GM12878 (cell line): ENCODE data around the gene NPNT. TPM values are rescaled to one million over a fixed set of nuclear protein-coding genes. Genes with fewer than 3 reads are reported as not detected.

Source experiments
- ATAC-seq: fragments of 200-7000 bp; cut with Tn5 transposase; 3 replicates; pipeline ENCODE4 v1.9.1; 2020; ENCODE audit warnings: mild to moderate bottlenecking, moderate library complexity
- BruUV-seq: library from RNA; stranded (reverse); fragments of 400-500 nt; replicated peaks from 2 replicates; lab custom pipeline; 2021; lab: Mats Ljungman, UMichigan
- CTCF ChIA-PET: fragments of 300-600 bp; sonication (Branson Sonifier 250); formaldehyde crosslinking; extraction: SDS; loops from one replicate; lab custom pipeline; 2021; ENCODE audit warnings: inconsistent platforms; lab: Yijun Ruan, JAX
- POLR2A ChIA-PET: fragments of 350-600 bp; formaldehyde crosslinking; extraction: SDS; loops from one replicate; lab custom pipeline; 2021; ENCODE audit warnings: inconsistent platforms; lab: Charles Lee
- RAD21 ChIA-PET: fragments of 300-600 bp; sonication (Branson Sonifier 250); formaldehyde crosslinking; loops from one replicate; lab custom pipeline; 2023; ENCODE audit warnings: antibody characterized with exemption; ENCODE audit not compliant: unreplicated experiment; lab: Charles Lee
- SMC1A ChIA-PET: fragments of 300-600 bp; sonication (Branson Sonifier 250); formaldehyde crosslinking; loops from one replicate; lab custom pipeline; 2023; ENCODE audit not compliant: unreplicated experiment, uncharacterized antibody; lab: Charles Lee
- DNase-seq: peaks from one replicate; pipeline ENCODE4 v3.0.0-alpha.2; 2011; ENCODE audit warnings: low read depth, low spot score
- FAIRE-seq: peaks from 3 replicates; lab custom pipeline; 2011; peaks lifted over from hg19 to GRCh38; lab: Jason Lieb, UNC
- H2AFZ ChIP-seq: 2 replicates; pipeline ENCODE4 v1.6.0; 2011; ENCODE audit warnings: low read depth, low read length, control low read depth; ENCODE audit not compliant: control insufficient read depth
- H3K27ac ChIP-seq: 2 replicates; pipeline ENCODE4 v1.5.1; 2011; ENCODE audit warnings: control low read depth; ENCODE audit not compliant: control insufficient read depth, insufficient read depth
- H3K27me3 ChIP-seq, 2 experiments: replicated peaks in 1 of 2; 2 replicates each; pipeline versions ENCODE4 v1.6.0 to v1.6.1; 2011; ENCODE audit warnings: low read length in 1 of 2; ENCODE audit not compliant: control insufficient read depth in 2 of 2, insufficient read depth in 2 of 2
- H3K36me3 ChIP-seq, 2 experiments: 2 replicates each; pipeline ENCODE4 v1.5.1; 2011; ENCODE audit warnings: low read length in 1 of 2; ENCODE audit not compliant: control insufficient read depth in 2 of 2, insufficient read depth in 2 of 2
- H3K4me1 ChIP-seq: 2 replicates; pipeline ENCODE4 v1.6.1; 2011; ENCODE audit warnings: mild to moderate bottlenecking, low read length, moderate library complexity, mixed read lengths; ENCODE audit not compliant: control insufficient read depth, insufficient read depth
- H3K4me2 ChIP-seq: 2 replicates; pipeline ENCODE4 v1.6.0; 2011; ENCODE audit warnings: control low read depth; ENCODE audit not compliant: control insufficient read depth, insufficient read depth
- H3K4me3 ChIP-seq: fragments of 200-600 bp; sonication (generic); 2 replicates; pipeline ENCODE4 v1.5.1; 2016
- H3K79me2 ChIP-seq: 2 replicates; pipeline ENCODE4 v1.6.0; 2011; ENCODE audit warnings: low read length; ENCODE audit not compliant: control insufficient read depth, insufficient read depth
- H3K9ac ChIP-seq: 2 replicates; pipeline ENCODE4 v1.8.0; 2011; ENCODE audit warnings: low read length, control low read depth, mixed read lengths; ENCODE audit not compliant: control insufficient read depth, insufficient read depth
- H3K9me3 ChIP-seq: replicated peaks from 3 replicates; pipeline ENCODE4 v1.5.1; 2011; ENCODE audit warnings: mild to moderate bottlenecking, low read length; ENCODE audit not compliant: control insufficient read depth, insufficient read depth
- H4K20me1 ChIP-seq: 2 replicates; pipeline ENCODE4 v1.6.0; 2011; ENCODE audit not compliant: control insufficient read depth, insufficient read depth
- KDM1A ChIP-seq: fragments of 200-600 bp; sonication (generic); IDR thresholded peaks from 2 replicates; pipeline ENCODE4 v1.6.1; 2016; ENCODE audit warnings: borderline replicate concordance
- NKRF ChIP-seq: fragments of 450-650 bp; conservative IDR thresholded peaks from 2 replicates; pipeline ENCODE4 v1.6.1; 2017; ENCODE audit warnings: mild to moderate bottlenecking, moderate library complexity
- RB1 ChIP-seq: fragments of 450-650 bp; formaldehyde crosslinking; IDR thresholded peaks from 2 replicates; pipeline ENCODE4 v1.6.1; 2017; ENCODE audit warnings: mild to moderate bottlenecking, borderline replicate concordance
- STAT1 ChIP-seq: fragments of 450-650 bp; conservative IDR thresholded peaks from 2 replicates; pipeline ENCODE4 v1.6.1; 2014; ENCODE audit warnings: antibody characterized with exemption, mild to moderate bottlenecking
- WGBS: methylation state at CpG from one replicate; pipeline ENCODE4 v1.1.6; 2016; ENCODE audit warnings: low lambda C conversion rate; ENCODE audit not compliant: insufficient replicate concordance, insufficient coverage; ENCODE audit errors: missing lambda C conversion rate; 5-methylcytosine and 5-hydroxymethylcytosine counted together
- in situ Hi-C: fragments of 300-500 bp; cut with MboI; formaldehyde crosslinking; loops from 9 replicates; pipeline ENCODE4 v1.14.3; 2018; ENCODE audit warnings: mixed read lengths
- intact Hi-C: fragments of 100-400 bp; cut with micrococcal nuclease; formaldehyde crosslinking; loops from one replicate; pipeline ENCODE4 v1.14.2; 2022; ENCODE audit not compliant: unreplicated experiment
- polyA plus RNA-seq, 11 experiments: library from polyadenylated mRNA; depleted of rRNA in 4 of 11; unstranded in 6 of 11; stranded (reverse) in 5 of 11; fragments of >200 nt; fragmentation: Nextera tagmentation in 4 of 11; fragmentation: Illumina TruSeq in 1 of 11; extraction: Ambion mirVana in 4 of 11; extraction: Trizol in 1 of 11; gene quantifications; 1 replicate in 1 of 11; 2 replicates in 10 of 11; pipeline versions ENCODE4 v1.2.1 to v1.2.3, GENCODE V29; 2011 to 2016; ENCODE audit warnings: inconsistent platforms in 2 of 11, missing spikeins in 2 of 11, low read depth in 1 of 11
- total RNA-seq, 4 experiments: library from RNA; depleted of rRNA in 3 of 4; stranded (reverse); fragments of >200 nt in 3 of 4; fragmentation: Illumina TruSeq in 1 of 4; extraction: Trizol in 1 of 4; gene quantifications; 2 replicates each; pipeline versions ENCODE4 v1.2.1 to v1.2.3, GENCODE V29; 2013 to 2021
- TF ChIP-seq, protein P1 (sequence below): fragments of 450-650 bp; IDR thresholded peaks from 2 replicates; pipeline ENCODE4 v1.6.1; 2018; ENCODE audit warnings: mild to moderate bottlenecking, low read depth, moderate library complexity; ENCODE audit not compliant: partially characterized antibody

Gene NPNT
- total and polyA plus RNA-seq, 10 of the 15 experiments (the other 5 are each of a cell fraction or from before 2014, with no cell fraction given): 0.18 to 70.5 (median 54.1) TPM

DNA sequence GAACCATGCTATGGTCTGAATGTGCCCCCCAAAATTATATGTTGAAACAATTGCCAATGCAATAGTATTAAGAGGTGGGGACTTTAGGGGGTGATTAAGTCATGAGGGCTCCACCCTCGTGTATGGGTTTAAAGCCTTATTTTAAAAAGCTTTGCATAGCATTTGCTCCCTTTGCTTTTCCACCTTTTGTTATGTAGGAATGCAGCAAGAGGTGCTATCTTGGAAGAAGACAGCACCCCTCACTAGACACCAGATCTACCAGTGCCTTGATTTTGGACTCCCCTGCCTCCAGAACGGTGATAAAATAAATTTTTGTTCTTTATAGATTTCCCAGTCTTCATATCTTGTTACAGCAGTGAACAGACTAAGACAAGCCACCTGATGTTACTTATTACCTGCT is 23.3 kb upstream of the NPNT start:
- H3K27ac ChIP-seq: no peak overlapping the region
- no peak overlapping the region for H3K4me3 ChIP-seq
- H3K36me3 ChIP-seq: no peaks in the 10 kb centered on the region
- H3K27me3 ChIP-seq: no peaks in the 10 kb centered on the region
- no peaks in the 10 kb centered on the region for H3K9me3 ChIP-seq
- no peak overlapping the region for H3K9ac ChIP-seq
- no peak for ATAC-seq
- TF ChIP-seq STAT1: no peak
- no peak for TF ChIP-seq KDM1A
- no peak for TF ChIP-seq RB1
- no peak for FAIRE-seq
- H2AFZ ChIP-seq: no peak overlapping the region
- no peaks in the 10 kb centered on the region for H3K79me2 ChIP-seq
- in situ Hi-C loops: no loop called here
- ChIA-PET RAD21 (interaction anchor here (0.5 kb wide), 1 partner anchor 1857 kb away, joined by 4 read pairs; no protein-coding TSS in a partner anchor), SMC1A (no interaction called here), CTCF (no interaction called here), POLR2A (no interaction called here)
- intact Hi-C loops: no loop called here
- no peaks in the 10 kb centered on the region for H4K20me1 ChIP-seq
- WGBS: 25% methylated on average over 2 of the region's 2 CpGs
- no peaks in the 10 kb centered on the region for H3K4me1 ChIP-seq
- no peak for DNase-seq
- no peak overlapping the region for H3K4me2 ChIP-seq
- BruUV-seq: no TSS peak

GRCh38 chr4:105875233-105875632 is 20.0 kb upstream of the NPNT start:
- no peaks in the 10 kb centered on the region for H3K79me2 ChIP-seq
- intact Hi-C loops (no loop called here), in situ Hi-C loops (no loop called here)
- no peaks in the 10 kb centered on the region for H4K20me1 ChIP-seq
- no peak overlapping the region for H3K4me3 ChIP-seq
- no peak overlapping the region for H3K9ac ChIP-seq
- ChIA-PET CTCF (interaction anchor here (0.6 kb wide), 1 partner anchor 354 kb away, joined by 3 read pairs; no protein-coding TSS in a partner anchor), SMC1A (interaction anchor here (1.1 to 1.4 kb wide), 2 partner anchors 14 to 24 kb away, joined by 3 to 7 read pairs; no protein-coding TSS in a partner anchor), RAD21 (interaction anchor here (0.8 kb wide), 1 partner anchor 17 kb away, joined by 3 read pairs; no protein-coding TSS in a partner anchor), POLR2A (interaction anchor here (0.6 kb wide), 1 partner anchor 12 kb away, joined by 3 read pairs; no protein-coding TSS in a partner anchor)
- H3K9me3 ChIP-seq: no peaks in the 10 kb centered on the region
- no peak overlapping the region for H2AFZ ChIP-seq
- H3K27ac ChIP-seq: no peak overlapping the region
- H3K27me3 ChIP-seq: no peaks in the 10 kb centered on the region
- H3K36me3 ChIP-seq: no peaks in the 10 kb centered on the region
- DNase-seq: no peak
- BruUV-seq: no TSS peak
- no peak for ATAC-seq
- H3K4me2 ChIP-seq: no peak overlapping the region
- TF ChIP-seq NKRF: no peak
- TF ChIP-seq, protein P1, sequence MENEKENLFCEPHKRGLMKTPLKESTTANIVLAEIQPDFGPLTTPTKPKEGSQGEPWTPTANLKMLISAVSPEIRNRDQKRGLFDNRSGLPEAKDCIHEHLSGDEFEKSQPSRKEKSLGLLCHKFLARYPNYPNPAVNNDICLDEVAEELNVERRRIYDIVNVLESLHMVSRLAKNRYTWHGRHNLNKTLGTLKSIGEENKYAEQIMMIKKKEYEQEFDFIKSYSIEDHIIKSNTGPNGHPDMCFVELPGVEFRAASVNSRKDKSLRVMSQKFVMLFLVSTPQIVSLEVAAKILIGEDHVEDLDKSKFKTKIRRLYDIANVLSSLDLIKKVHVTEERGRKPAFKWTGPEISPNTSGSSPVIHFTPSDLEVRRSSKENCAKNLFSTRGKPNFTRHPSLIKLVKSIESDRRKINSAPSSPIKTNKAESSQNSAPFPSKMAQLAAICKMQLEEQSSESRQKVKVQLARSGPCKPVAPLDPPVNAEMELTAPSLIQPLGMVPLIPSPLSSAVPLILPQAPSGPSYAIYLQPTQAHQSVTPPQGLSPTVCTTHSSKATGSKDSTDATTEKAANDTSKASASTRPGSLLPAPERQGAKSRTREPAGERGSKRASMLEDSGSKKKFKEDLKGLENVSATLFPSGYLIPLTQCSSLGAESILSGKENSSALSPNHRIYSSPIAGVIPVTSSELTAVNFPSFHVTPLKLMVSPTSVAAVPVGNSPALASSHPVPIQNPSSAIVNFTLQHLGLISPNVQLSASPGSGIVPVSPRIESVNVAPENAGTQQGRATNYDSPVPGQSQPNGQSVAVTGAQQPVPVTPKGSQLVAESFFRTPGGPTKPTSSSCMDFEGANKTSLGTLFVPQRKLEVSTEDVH: no peak
- TF ChIP-seq, all 136 proteins: peak for 0
- no peak for FAIRE-seq
- no peaks in the 10 kb centered on the region for H3K4me1 ChIP-seq
